ENCODE results near the gene ANKRD40.

The ANKRD40 gene

DNA sequence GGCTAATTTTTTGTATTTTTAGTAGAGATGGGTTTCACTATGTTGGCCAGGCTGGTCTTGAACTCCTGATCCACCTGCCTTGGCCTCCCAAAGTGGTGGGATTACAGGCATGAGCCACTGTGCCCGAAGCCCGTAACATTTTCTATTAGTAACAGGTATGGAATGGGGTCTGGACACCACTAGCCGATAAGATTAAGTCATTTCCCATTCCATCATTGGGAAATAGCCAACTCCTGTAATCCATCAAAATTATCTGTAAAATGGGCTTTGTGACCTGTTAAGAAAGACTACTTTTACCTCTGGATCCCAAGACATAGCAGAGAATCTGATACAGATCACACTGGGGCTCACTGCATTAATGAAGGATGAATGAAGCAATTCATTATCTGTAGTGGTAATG is 7.8 kb upstream of the ANKRD40 start:
- no peak overlapping the region for H4K12ac ChIP-seq (ENCODE audit: low read depth, low read length)

DNA sequence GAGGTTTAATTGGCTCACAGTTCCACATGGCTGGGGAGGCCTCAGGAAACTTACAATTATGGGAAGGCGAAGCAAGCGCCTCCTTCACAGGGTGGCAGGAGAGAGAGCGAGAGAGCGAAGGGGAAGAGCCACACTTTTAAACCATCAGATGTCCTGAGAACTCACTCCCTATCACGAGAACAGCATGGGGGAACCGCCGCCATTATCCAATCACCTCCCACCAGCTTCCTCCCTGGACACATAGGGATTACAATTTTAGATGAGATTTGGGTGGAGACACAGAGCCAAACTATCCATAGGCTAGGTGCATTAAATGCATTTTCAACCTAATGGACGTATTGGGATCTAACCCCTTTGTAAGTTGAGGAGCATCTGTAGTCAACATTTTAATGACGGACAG is 4.9 kb upstream of the ANKRD40 start:
- H3K9me3 ChIP-seq (ENCODE audit: insufficient read depth, low read depth, low read length): no peaks in the 10 kb centered on the region
- no peaks in the 10 kb centered on the region for H3K27me3 ChIP-seq (ENCODE audit: insufficient read depth, low read length)
- peaks cover 2% of the 10 kb centered on the region for H3K79me2 ChIP-seq (ENCODE audit: control insufficient read depth, insufficient read depth, low read length, poor library complexity)
- H4K91ac ChIP-seq (ENCODE audit: low read depth, low read length): no peak overlapping the region
- no peak overlapping the region for H3K9ac ChIP-seq (ENCODE audit: low read length)
- H2AK5ac ChIP-seq (ENCODE audit: low read length): no peak overlapping the region
- H2BK5ac ChIP-seq (ENCODE audit: low read depth, low read length, poor library complexity): no peak overlapping the region
- H3K27ac ChIP-seq (ENCODE audit: low read depth, low read length): no peak overlapping the region
- H2BK120ac ChIP-seq (ENCODE audit: insufficient read depth, low read length, poor library complexity): no peak overlapping the region
- H3K79me1 ChIP-seq (ENCODE audit: low read length): peaks cover 3% of the 10 kb centered on the region
- no peak overlapping the region for H3K4me3 ChIP-seq (ENCODE audit: low read depth, low read length)
- no peaks in the 10 kb centered on the region for H3K36me3 ChIP-seq (ENCODE audit: control insufficient read depth in 1 of 2, insufficient read depth in 2 of 2, low read length in 2 of 2)
- H2AFZ ChIP-seq (ENCODE audit: insufficient read depth, low read length, poor library complexity): no peak overlapping the region
- no peak overlapping the region for H3K4ac ChIP-seq (ENCODE audit: low read depth, low read length)
- no peak overlapping the region for H4K8ac ChIP-seq (ENCODE audit: low read depth, low read length)
- H3K18ac ChIP-seq (ENCODE audit: low read length): no peak overlapping the region
- DNase-seq: no peak
- no peak overlapping the region for H4K12ac ChIP-seq (ENCODE audit: low read depth, low read length)
- H3K23ac ChIP-seq (ENCODE audit: low read length): no peak overlapping the region
- H2BK12ac ChIP-seq (ENCODE audit: low read length): no peak overlapping the region
- H3K4me2 ChIP-seq (ENCODE audit: low read length): no peak overlapping the region
- no peak overlapping the region for H3K14ac ChIP-seq (ENCODE audit: low read length)
- WGBS (ENCODE audit: extremely low coverage, insufficient coverage, insufficient read length): no CpG with 5 or more reads among the region's 9 CpGs
- peaks cover 2 to 5% of the 10 kb centered on the region in 2 experiments for H3K4me1 ChIP-seq (ENCODE audit: control insufficient read depth in 1 of 2, insufficient read depth in 2 of 2, low read length in 2 of 2)

More for the DNA sequence above, 7.8 kb upstream of the ANKRD40 start:
- Histone ChIP-seq H2BK5ac (ENCODE audit: low read depth, low read length, poor library complexity) (no peak overlapping the region), H3K14ac (ENCODE audit: low read length) (no peak overlapping the region), H3K4me1 (ENCODE audit: control insufficient read depth in 1 of 2, insufficient read depth in 2 of 2, low read length in 2 of 2) (peaks cover 3 to 5% of the 10 kb centered on the region in 2 experiments), H3K4me3 (ENCODE audit: low read depth, low read length) (no peak overlapping the region), H3K27ac (ENCODE audit: low read depth, low read length) (no peak overlapping the region), H2BK120ac (ENCODE audit: insufficient read depth, low read length, poor library complexity) (no peak overlapping the region), H3K4ac (ENCODE audit: low read depth, low read length) (no peak overlapping the region), H2BK12ac (ENCODE audit: low read length) (no peak overlapping the region), H3K4me2 (ENCODE audit: low read length) (no peak overlapping the region), H3K18ac (ENCODE audit: low read length) (no peak overlapping the region), H3K27me3 (ENCODE audit: insufficient read depth, low read length) (no peaks in the 10 kb centered on the region), H3K23ac (ENCODE audit: low read length) (no peak overlapping the region), H3K79me2 (ENCODE audit: control insufficient read depth, insufficient read depth, low read length, poor library complexity) (peaks cover 8% of the 10 kb centered on the region), H4K91ac (ENCODE audit: low read depth, low read length) (no peak overlapping the region), H3K79me1 (ENCODE audit: low read length) (peaks cover 9% of the 10 kb centered on the region), H3K9ac (ENCODE audit: low read length) (no peak overlapping the region), H3K36me3 (ENCODE audit: control insufficient read depth in 1 of 2, insufficient read depth in 2 of 2, low read length in 2 of 2) (no peaks in the 10 kb centered on the region), H2AFZ (ENCODE audit: insufficient read depth, low read length, poor library complexity) (no peak overlapping the region), H2AK5ac (ENCODE audit: low read length) (no peak overlapping the region), H3K9me3 (ENCODE audit: insufficient read depth, low read depth, low read length) (peaks cover 2% of the 10 kb centered on the region), H4K8ac (ENCODE audit: low read depth, low read length) (no peak overlapping the region)
- WGBS (ENCODE audit: extremely low coverage, insufficient coverage, insufficient read length): no CpG with 5 or more reads among the region's 3 CpGs
- DNase-seq: peak; percentile 37 to 65

DNA sequence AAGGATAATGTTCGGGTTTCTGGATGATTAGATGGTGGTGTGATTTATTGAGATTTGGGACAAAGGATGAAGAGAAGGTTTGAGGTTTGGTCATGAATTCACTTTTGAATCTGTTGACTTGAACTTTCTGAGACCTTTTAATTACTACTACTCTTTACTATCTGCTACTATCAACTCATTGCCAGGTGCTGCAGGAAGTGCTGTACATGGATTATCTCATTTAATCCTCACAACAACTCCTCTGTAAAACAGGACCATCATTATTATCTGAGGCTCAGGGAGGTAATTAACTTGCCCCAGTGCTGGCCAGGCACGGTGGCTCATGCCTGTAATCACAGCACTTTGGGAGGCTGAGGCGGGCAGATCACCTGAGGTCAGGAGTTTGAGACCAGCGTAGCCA is 2.9 kb upstream of the ANKRD40 start:
- Histone ChIP-seq H3K9me3 (ENCODE audit: insufficient read depth, low read depth, low read length) (peaks cover 2% of the 10 kb centered on the region), H3K27me3 (ENCODE audit: insufficient read depth, low read length) (no peaks in the 10 kb centered on the region), H3K4me1 (ENCODE audit: control insufficient read depth in 1 of 2, insufficient read depth in 2 of 2, low read length in 2 of 2) (peaks cover 2 to 5% of the 10 kb centered on the region in 2 experiments), H4K91ac (ENCODE audit: low read depth, low read length) (no peak overlapping the region), H2BK5ac (ENCODE audit: low read depth, low read length, poor library complexity) (no peak overlapping the region), H4K12ac (ENCODE audit: low read depth, low read length) (no peak overlapping the region), H3K18ac (ENCODE audit: low read length) (no peak overlapping the region), H3K23ac (ENCODE audit: low read length) (no peak overlapping the region), H2AFZ (ENCODE audit: insufficient read depth, low read length, poor library complexity) (no peak overlapping the region), H3K4me2 (ENCODE audit: low read length) (no peak overlapping the region), H4K8ac (ENCODE audit: low read depth, low read length) (no peak overlapping the region), H3K4me3 (ENCODE audit: low read depth, low read length) (no peak overlapping the region), H3K27ac (ENCODE audit: low read depth, low read length) (no peak overlapping the region), H3K36me3 (ENCODE audit: control insufficient read depth in 1 of 2, insufficient read depth in 2 of 2, low read length in 2 of 2) (no peaks in the 10 kb centered on the region), H3K9ac (ENCODE audit: low read length) (no peak overlapping the region), H2BK120ac (ENCODE audit: insufficient read depth, low read length, poor library complexity) (no peak overlapping the region), H3K14ac (ENCODE audit: low read length) (no peak overlapping the region), H2BK12ac (ENCODE audit: low read length) (no peak overlapping the region), H3K79me1 (ENCODE audit: low read length) (peaks cover 8% of the 10 kb centered on the region), H2AK5ac (ENCODE audit: low read length) (no peak overlapping the region), H3K4ac (ENCODE audit: low read depth, low read length) (no peak overlapping the region), H3K79me2 (ENCODE audit: control insufficient read depth, insufficient read depth, low read length, poor library complexity) (peaks cover 7% of the 10 kb centered on the region)
- WGBS (ENCODE audit: extremely low coverage, insufficient coverage, insufficient read length): 100% methylated on average over 1 of the region's 4 CpGs
- DNase-seq: no peak

DNA sequence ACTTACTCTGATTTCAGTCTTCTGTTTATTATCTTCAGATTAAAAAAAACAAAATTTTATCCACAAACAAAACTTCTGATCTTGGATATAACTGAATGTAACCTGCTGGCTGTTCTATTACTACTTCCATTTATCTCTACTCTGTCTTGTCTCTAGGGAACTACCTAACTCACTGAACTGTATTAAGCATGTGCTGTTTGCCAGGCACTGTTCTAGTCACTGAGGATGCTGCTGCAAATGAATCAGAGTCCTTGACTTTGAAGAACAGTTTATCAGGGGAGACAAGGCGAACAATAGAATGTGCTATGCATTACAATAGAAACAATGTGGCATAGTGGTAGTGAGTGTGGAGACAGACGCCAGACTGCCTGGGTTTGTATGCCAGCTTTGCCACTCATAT is 2.3 kb upstream of the ANKRD40 start:
- Histone ChIP-seq H4K91ac (ENCODE audit: low read depth, low read length) (no peak overlapping the region), H3K79me1 (ENCODE audit: low read length) (peaks cover 8% of the 10 kb centered on the region), H3K79me2 (ENCODE audit: control insufficient read depth, insufficient read depth, low read length, poor library complexity) (peaks cover 7% of the 10 kb centered on the region), H3K4me2 (ENCODE audit: low read length) (no peak overlapping the region), H2BK12ac (ENCODE audit: low read length) (no peak overlapping the region), H3K36me3 (ENCODE audit: control insufficient read depth in 1 of 2, insufficient read depth in 2 of 2, low read length in 2 of 2) (no peaks in the 10 kb centered on the region), H3K27me3 (ENCODE audit: insufficient read depth, low read length) (no peaks in the 10 kb centered on the region), H2AK5ac (ENCODE audit: low read length) (no peak overlapping the region), H3K4me1 (ENCODE audit: control insufficient read depth in 1 of 2, insufficient read depth in 2 of 2, low read length in 2 of 2) (peaks cover 2 to 5% of the 10 kb centered on the region in 2 experiments), H2BK5ac (ENCODE audit: low read depth, low read length, poor library complexity) (no peak overlapping the region), H3K27ac (ENCODE audit: low read depth, low read length) (no peak overlapping the region), H2BK120ac (ENCODE audit: insufficient read depth, low read length, poor library complexity) (no peak overlapping the region), H3K4me3 (ENCODE audit: low read depth, low read length) (no peak overlapping the region), H4K8ac (ENCODE audit: low read depth, low read length) (no peak overlapping the region), H3K14ac (ENCODE audit: low read length) (no peak overlapping the region), H3K9me3 (ENCODE audit: insufficient read depth, low read depth, low read length) (peaks cover 2% of the 10 kb centered on the region), H3K18ac (ENCODE audit: low read length) (no peak overlapping the region), H3K4ac (ENCODE audit: low read depth, low read length) (no peak overlapping the region), H2AFZ (ENCODE audit: insufficient read depth, low read length, poor library complexity) (no peak overlapping the region), H3K9ac (ENCODE audit: low read length) (no peak overlapping the region), H4K12ac (ENCODE audit: low read depth, low read length) (no peak overlapping the region), H3K23ac (ENCODE audit: low read length) (no peak overlapping the region)
- WGBS (ENCODE audit: extremely low coverage, insufficient coverage, insufficient read length): no CpG with 5 or more reads among the region's 2 CpGs
- DNase-seq: no peak

All from trophoblast cell (in vitro differentiated cells and primary cell).